NCI-H2196 (cell line): ENCODE data around the gene MRPL57.
"Not testable (repeated sequence)": the region's sequence is repeated elsewhere in the genome, so short reads cannot be mapped to it uniquely, and the experiment has no call there.

Source experiments
- DNase-seq: peaks from one replicate; lab custom pipeline; 2025; ENCODE audit not compliant: unreplicated experiment; lab: John Stamatoyannopoulos, UW

The MRPL57 gene

DNA sequence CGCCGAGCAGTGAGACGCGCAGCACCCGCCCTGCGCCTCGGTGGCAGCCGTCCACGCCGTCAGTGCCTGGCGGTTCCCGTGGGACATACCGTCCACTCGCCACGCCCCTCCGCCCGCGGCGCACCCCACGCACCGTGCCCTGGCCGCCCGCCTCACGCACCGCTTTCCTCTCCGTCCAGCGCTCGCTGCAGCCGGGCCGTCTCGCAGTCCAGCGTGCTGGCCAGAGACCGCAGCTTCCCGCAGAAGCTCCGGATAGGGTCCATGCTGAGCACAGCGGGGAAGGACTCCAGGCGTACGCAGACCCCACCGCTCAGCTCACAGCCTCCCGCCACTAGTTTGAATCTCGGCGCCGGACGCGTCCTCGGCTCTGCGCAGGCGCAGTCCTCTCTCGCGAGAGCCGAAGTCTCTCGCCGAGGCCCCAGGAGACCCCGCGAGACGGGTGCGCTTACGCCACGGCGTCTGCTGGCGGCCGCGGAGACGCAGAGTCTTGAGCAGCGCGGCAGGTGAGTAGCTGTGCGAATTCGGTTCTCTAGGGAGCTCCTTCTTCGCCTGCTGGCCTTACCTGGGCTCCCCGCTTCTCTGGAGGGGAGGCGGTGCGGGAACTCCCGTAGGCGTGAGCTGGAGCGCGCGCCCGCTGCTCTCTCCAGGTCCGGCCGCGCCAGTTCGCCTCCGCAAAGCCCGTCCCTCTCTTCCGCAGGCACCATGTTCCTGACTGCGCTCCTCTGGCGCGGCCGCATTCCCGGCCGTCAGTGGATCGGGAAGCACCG is at the start of gene MRPL57, which contains the start of gene SKA3:
Gene MRPL57, plus strand, starts transcription at position 444 of the 767 bp plus-strand sequence. Its CDS starts 259 bp downstream, at position 703.
Gene SKA3, minus strand, starts transcription at position 338 of the 767 bp plus-strand sequence. Its CDS starts 75 bp downstream, at position 263.
- DNase-seq: peak; percentile 76

DNA sequence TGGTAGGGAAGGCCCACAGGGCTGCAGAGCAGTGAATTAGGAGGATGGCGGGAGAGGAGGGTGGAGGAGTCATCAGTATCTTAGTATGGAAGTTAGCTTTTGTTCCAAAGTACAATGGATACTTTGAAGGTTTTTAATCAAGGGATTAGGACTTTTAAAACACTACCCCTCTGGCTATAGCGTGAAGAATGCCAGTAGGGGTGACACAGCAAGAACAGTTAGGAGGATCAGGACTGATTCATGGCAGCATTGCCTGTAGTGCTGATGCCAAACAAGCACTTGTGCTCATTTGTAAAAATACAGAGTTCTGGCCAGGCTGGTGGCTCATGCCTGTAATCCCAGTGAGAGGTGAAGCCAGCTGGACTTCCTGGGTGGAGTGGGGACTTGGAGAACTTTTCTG is 46.3 kb upstream of the MRPL57 start:
- no peak for DNase-seq

DNA sequence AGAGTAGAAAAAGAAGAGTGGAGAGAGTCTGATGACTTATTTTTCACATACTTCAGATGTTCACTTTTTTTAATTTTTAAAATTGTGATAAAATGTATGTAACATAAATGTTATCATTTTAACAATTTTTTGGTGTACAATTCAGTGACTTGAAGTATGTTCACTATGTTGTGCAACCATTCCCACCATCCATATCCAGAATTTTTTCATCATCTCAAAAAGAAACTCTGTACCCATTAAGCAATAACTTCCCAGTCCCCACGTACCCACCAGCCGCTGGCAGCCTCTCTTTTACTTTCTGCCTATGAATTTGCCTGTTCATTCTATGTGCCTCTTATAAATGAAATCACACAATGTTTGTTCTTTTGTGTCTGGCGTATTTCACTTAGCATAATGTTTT is 43.4 kb upstream of the MRPL57 start:
- no peak for DNase-seq

DNA sequence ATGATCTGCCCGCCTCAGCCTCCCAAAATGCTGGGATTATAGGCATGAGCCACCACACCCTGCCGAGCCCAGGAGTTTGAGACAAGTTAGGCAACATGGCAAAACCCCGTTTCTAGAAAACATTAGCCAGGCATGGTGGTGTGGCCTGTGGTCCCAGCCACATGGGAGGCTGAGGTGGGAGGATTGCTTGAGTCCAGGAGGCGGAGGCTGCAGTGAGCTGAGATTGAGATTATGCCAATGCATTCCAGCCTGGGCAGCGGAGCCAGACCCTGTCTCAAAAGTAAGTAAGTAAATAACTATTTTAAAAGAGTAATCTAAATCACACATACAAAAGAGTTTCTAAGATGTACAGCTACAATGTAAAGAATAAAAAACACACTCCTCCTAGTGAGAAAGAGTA is 42.0 kb upstream of the MRPL57 start:
- DNase-seq: no peak

DNA sequence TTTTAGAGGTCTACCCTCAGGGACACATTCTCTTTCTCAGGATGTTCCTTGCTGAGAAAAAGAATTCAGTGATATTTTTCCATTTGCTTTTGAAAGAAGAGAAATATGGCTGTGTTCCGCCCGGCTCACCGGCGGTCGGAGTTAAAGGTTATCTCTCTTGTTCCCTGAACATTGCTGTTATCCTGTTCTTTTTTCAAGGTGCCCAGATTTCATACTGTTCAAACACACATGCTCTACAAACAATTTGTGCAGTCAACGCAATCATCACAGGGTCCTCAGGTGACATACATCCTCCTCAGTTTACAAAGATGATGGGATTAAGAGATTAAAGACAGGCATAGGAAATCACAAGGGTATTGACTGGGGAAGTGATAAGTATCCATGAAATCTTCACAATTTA is 40.6 kb upstream of the MRPL57 start:
- not testable (repeated sequence) for DNase-seq

DNA sequence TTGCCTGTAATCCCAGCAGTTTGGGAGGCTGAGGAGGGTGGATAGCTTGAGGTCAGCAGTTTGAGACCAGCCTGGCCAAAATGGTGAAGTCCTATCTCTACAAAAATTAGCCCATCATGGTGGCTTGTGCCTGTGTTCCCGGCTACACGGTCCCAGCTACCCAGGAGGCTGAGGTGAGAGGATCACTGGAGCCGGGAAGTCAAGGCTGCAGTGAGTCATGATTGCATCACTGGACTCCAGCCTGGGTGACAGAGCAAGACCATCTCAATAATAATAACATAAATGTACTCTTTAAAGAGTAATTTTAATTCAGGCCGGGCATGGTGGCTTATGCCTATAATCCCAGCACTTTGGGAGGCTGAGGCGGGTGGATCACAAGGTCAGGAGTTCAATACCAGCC is 38.8 kb upstream of the MRPL57 start:
- no peak for DNase-seq

DNA sequence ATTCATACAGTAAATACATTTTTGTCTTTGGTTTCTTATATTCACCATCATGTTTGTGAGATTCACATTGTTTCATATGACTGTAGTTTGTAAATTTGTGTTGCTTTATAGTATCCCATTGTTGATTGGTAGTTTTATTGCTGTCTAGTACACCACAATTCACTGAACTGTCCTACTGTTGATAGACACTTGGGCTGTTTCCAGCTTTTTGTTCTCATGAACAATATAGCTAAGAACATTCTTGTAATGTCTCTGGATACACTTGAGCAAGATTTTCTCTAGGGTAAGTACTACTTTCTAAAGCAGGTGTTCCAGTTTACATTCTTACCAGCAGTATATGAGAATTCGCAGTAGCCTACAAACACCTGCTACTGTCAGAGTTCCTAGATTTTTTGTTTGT is 37.9 kb upstream of the MRPL57 start:
- DNase-seq: no peak

DNA sequence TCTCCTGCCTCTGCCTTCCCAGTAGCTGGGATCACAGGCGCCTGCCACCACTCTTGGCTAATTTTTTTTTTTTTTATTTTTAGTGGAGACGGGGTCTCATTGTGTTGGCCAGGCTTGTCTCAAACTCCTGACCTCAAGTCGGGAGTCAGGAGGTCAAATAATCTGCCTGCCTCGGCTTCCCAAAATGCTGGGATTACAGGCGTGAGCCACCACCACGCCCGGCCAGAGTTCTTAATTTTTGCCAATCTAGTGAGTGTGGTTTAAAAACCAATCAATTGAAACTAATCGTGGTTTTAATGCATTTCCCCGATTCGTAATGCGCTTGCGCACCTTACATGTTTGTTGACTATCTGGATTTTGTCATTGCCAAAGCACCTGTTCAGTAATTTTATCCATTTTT is 37.1 kb upstream of the MRPL57 start:
- no peak for DNase-seq

DNA sequence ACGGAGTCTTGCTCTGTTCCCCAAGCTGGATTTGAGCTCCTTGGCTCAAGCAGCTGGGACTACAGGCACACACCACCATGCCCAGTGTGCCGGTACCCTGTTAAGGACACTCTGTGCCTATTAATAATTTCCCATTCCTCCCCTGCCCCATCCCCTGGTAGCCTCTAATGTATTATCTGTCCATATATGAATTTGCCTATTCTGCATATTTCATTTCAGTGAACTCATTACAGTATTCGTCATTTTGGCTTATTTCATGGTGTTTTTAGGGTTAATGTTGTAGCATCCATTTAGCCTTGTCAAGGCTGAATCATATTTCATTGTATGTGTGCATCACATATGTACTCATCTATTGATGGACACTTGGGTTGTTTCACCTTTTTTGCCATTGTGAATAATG is 33.7 kb upstream of the MRPL57 start:
- DNase-seq: no peak

DNA sequence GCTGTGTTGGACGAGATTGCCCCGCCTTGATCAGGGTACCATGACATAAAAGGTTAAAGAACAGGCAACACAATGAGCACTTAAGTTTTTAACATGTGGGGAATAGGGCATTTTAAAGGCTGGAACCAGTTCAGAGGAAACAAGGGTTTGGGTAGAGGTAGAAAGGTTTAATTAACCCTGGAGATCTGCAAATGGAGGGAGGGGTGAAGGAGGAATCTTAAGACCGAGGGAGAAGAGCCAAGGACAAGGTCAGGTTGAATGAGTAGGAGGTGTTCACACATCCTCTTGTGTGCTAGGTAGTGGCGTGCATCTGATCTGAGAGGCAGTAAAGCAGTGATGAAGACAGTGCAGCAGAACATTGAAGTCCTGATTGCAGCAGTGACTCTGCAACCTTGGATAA is 28.6 kb upstream of the MRPL57 start:
- DNase-seq: no peak

DNA sequence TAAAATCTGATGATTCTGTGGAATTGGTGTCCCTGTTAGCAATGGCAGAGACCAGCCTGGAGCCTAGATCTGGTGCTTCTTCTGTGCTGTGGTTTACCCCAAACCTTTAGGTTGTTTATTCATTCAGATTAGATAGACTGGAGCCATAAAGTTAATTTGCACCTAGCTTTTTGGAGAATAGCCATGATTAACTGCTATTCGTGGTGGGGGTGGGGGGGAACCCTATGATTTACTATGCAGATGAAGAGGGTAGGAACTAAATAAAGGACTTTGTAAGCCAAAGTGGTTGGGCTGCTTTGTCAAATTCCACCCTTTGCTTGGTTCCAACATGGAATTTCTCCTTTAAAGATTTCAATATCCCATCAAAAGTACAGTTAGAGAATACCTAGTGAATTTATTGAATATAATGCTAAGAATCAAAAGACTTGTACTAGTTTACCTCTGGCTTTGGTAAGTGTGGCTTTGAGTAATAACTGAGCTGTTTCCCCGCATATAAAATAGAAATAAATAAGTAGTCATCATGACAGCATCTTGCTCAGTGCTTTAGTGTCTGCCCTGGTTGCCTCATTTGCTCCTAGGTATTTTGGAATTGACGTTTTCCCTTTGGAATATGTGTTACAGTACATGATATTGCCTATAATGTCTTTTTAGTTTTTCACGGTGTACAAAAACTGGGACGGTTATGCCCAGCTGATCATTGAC is 27.8 kb upstream of the MRPL57 start:
- DNase-seq: no peak

DNA sequence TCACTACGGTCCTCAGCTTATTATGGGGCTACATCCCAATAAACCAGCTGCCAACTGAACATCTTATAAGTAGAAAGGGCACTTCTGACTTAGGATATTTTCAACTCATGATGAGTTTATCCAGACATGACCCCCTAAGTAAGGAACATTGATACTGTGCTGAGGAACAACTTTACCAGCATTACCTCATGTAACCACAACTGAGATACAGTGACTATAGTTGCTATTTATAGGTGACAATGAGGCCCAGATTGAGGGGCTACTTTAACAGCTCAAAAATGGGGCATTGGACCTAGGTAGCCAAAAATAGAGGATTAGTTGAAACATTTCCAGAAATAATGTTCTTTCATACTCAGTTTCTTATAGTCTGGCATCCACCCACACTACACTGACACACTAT is 26.9 kb upstream of the MRPL57 start:
- no peak for DNase-seq

DNA sequence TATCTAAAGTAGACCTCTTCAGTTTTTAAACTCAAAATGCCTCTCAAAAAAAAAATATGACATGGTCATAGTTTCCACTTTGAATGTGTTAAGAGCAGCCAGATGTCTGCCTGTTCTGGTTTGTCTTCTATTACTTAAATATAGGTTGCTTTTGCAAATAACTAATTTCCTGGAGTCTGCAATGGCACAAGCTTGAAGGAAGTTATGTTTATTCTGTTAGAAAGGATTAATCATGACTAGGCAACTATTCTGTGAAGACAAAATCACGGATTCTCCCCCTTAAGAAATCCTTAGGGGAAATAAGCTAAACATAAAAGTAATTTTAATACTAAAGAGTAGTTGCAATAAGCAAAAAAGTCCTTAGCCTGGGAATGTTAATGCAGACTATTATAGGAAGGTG is 26.4 kb upstream of the MRPL57 start:
- no peak for DNase-seq

DNA sequence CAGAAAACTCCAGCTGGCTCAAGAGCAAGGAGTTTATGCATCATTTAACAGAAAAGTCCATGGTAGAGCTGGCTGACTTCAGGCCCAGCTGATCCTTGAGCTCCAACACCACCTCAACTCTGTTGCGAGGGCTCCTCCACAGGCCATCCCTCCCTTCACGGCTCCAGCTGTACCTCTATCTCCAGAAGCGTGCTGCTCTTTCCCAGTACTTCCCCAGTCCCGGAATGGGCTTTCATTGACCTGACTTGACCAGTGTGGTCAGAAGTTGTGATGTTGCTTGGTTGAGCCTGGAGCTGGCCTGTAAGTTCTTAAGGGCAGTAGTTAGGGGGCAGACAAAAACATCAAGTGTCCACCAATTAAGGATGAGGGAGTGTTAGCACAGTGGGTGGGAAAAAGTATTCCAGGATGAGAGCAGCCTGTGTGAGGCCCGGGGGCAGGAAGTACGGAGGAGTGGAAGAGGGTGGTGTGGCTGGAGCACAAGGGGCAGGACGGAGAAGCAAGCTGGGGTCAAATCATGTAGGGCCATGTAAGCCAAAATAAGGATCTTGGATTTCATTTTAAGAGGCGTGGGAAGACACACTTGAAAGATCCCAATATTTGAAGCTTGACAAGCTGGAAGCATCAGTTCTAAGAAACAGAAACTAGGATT is 24.1 kb upstream of the MRPL57 start:
- no peak for DNase-seq

DNA sequence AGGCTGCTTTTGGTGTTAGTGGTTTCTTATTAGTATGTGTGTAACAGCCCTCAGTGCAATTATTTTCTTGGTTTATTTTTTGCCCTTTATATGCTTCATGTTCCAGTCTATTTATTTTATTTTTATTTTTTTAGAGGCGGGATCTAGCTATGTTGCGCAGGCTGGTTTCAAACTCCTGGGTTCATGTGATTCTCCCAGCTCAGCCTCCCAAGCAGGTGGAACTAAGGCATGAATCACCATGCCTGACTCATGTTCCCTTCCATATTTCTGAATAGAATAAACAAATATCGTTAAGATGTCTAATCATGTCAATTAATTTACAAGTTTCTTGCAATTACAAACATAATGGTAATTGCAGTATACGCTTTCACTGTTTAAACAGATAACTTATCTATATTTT is 11.8 kb upstream of the MRPL57 start:
- no peak for DNase-seq

DNA sequence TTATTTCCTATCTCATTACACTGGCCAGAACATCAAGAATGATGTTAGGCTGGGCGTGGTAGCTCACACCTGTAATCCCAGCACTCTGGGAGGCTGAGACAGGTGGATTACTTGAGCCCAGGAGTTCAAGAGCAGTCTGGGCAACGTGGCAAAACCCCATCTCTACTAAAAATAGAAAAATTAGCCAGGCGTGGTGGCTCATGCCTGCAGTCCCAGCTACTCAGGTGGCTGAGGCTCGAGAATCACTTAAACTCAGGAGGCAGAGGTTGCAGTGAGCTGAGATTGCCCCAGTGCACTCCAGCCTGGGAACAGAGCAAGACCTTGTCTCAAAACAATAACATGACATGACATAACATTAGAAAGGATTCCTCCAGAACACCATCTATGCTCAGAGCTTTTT is 10.9 kb upstream of the MRPL57 start:
- DNase-seq: not testable (repeated sequence)

DNA sequence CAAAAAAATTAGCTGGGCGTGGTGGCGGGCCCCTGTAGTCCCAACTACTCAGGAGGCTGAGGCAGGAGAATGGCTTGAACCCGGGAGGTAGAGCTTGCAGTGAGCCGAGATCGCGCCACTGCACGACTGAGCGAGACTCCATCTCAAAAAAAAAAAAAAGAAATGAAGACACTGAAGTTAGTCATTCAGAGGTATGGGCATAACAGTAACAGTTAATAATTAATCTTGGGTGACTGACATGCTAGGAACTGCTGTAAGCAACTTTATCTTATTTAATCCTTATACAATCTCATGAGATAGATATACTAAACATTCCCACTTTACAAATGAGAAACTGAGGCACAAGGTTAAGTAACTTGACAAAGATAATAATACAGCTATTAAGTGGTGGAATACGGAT is 5.0 kb upstream of the MRPL57 start:
- no peak for DNase-seq

DNA sequence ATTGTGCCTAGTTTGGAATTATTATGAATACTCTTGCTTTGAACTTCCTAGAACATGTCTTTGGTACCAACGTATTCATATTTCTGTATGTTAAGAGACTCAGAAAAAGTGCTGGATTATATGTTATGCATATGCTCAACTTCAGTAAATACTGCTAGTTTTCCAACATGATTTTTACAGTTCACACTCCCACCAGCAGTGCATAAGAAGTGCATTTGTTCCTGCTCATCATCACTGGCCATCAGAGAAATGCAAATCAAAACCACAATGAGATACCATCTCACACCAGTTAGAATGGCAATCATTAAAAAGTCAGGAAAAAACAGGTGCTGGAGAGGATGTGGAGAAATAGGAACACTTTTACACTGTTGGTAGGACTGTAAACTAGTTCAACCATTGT is 2.7 kb upstream of the MRPL57 start:
- DNase-seq: not testable (repeated sequence)

DNA sequence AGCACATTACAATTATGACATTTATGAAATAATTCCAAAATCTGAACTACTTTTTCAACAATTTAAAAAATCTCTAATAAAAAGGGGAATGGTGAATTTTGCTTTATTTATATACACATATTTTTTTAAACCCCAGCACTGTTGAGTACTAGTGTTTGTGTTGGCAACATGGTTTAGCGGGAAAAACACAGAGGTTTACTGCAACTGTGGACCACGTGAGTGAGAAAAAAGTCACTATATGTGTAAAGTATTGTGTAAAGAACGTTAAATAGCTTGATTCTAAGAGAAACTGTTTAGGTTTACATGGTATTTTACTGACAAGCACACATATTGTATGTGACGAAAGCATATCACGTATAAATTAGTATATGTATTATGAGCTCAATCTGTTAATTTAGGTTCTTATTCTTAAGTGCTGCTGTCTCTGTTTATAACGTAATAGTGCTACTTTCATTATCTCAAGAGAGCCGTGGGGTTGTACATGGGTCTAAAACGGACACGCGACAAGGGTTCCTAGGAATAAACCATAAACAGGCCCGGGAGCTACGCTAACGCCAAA is 723 bp upstream of the MRPL57 start:
- peak; percentile 12 for DNase-seq

DNA sequence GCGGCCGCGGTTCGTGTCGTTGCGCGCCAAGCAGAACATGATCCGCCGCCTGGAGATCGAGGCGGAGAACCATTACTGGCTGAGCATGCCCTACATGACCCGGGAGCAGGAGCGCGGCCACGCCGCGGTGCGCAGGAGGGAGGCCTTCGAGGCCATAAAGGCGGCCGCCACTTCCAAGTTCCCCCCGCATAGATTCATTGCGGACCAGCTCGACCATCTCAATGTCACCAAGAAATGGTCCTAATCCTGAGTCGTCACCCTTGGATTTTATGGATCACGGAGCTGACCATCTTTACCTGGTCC is 475 bp downstream of the MRPL57 start:
- no peak for DNase-seq

DNA sequence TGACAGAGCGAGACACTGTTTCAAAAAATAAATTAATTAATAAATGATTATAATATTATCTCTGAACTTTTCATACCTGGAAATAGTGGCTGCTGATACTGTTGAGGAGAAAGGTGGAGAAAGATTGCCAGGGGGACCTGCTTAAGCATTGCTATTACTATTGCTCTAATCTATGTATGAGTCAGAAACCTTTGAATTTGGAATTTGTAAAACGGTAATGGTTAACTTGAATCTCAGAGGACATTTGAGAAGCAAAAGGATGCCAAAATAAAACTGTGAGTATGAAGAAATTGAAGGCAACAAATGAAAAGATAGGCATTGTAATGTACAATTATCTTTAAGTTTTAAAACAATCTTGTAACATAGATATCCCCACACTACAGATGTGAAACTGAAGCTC is 5.2 kb downstream of the MRPL57 start:
- DNase-seq: no peak

DNA sequence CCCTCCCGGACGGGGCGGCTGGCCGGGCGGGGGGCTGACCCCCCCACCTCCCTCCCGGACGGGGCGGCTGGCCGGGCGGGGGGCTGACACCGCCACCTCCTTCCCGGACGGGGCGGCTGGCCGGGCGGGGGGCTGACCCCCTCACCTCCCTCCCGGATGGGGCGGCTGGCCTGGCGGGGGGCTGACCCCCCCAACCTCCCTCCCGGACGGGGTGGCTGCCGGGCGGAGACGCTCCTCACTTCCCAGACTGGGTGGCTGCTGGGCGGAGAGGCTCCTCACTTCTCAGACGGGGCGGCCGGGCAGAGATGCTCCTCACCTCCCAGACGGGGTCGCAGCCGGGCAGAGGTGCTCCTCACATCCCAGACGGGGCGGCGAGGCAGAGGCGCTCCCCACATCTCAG is 10.0 kb downstream of the MRPL57 start:
- not testable (repeated sequence) for DNase-seq
